Measurements from ENCODE around the gene PDC.

DNA sequence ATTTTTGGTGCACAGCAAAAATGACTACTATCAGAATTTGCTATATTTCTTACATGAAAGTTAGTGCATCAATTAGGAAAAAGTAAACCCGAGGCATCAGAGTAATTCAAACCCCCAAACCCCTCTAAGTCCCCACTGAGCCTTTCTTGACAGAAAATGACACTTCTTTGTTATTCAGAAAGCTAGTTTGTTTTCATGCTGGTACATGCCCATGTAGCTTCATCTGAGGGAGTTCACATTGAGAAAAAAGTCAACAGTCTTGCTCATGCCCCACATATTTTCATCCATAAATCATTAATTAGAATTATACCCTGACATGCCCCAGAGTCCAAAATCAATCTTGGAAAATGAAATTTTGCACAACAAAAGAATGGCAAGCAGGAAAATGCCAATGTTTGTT, 39.9 kb upstream of the PDC start:
- TF ChIP-seq, protein P1, sequence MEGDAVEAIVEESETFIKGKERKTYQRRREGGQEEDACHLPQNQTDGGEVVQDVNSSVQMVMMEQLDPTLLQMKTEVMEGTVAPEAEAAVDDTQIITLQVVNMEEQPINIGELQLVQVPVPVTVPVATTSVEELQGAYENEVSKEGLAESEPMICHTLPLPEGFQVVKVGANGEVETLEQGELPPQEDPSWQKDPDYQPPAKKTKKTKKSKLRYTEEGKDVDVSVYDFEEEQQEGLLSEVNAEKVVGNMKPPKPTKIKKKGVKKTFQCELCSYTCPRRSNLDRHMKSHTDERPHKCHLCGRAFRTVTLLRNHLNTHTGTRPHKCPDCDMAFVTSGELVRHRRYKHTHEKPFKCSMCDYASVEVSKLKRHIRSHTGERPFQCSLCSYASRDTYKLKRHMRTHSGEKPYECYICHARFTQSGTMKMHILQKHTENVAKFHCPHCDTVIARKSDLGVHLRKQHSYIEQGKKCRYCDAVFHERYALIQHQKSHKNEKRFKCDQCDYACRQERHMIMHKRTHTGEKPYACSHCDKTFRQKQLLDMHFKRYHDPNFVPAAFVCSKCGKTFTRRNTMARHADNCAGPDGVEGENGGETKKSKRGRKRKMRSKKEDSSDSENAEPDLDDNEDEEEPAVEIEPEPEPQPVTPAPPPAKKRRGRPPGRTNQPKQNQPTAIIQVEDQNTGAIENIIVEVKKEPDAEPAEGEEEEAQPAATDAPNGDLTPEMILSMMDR (IDR thresholded peaks at IDR 0.05) = no peak
- TF ChIP-seq POLR2A (IDR thresholded peaks at IDR 0.05) = no peak
